OCI-LY7 (cell line): ENCODE results near the gene ITGA2. TPM values are rescaled to one million over a fixed set of nuclear protein-coding genes. Genes with fewer than 3 reads are reported as not detected.

Source experiments
- BruUV-seq: library from RNA; stranded (reverse); fragments of 400-500 nt; replicated peaks from 2 replicates; lab custom pipeline; 2021; lab: Mats Ljungman, UMichigan
- CTCF ChIA-PET: fragments of 300-600 bp; sonication (Branson Sonifier 250); formaldehyde crosslinking; loops from one replicate; lab custom pipeline; 2022; ENCODE audit warnings: antibody characterized with exemption; ENCODE audit not compliant: unreplicated experiment; lab: Charles Lee
- POLR2A ChIA-PET: fragments of 300-600 bp; sonication (Branson Sonifier 250); formaldehyde crosslinking; loops from one replicate; lab custom pipeline; 2022; ENCODE audit warnings: antibody characterized with exemption; lab: Charles Lee
- DNase-seq: peaks from one replicate; pipeline ENCODE4 v3.0.0-alpha.2; 2015; ENCODE audit warnings: low spot score
- H2AFZ ChIP-seq: fragments of 200-600 bp; sonication (generic), shearing (Covaris generic); 2 replicates; pipeline ENCODE4 v1.6.1; 2014; ENCODE audit warnings: mild to moderate bottlenecking, antibody characterized with exemption, low read length, moderate library complexity
- H3K27ac ChIP-seq: fragments of 200-600 bp; sonication (generic); 2 replicates; pipeline ENCODE4 v1.5.1; 2014; ENCODE audit warnings: mixed run types, low read depth, mild to moderate bottlenecking, moderate library complexity, low read length, inconsistent platforms; ENCODE audit not compliant: poor library complexity, severe bottlenecking
- H3K36me3 ChIP-seq: fragments of 200-600 bp; sonication (generic); 2 replicates; pipeline ENCODE4 v1.6.1; 2014; ENCODE audit warnings: mild to moderate bottlenecking, antibody characterized with exemption, low read length, moderate library complexity, mixed read lengths; ENCODE audit not compliant: insufficient read depth
- H3K4me1 ChIP-seq: fragments of 200-600 bp; sonication (generic); 2 replicates; pipeline ENCODE4 v1.5.1; 2014; ENCODE audit warnings: mild to moderate bottlenecking, low read length; ENCODE audit not compliant: insufficient read depth, poor library complexity, severe bottlenecking
- H3K4me2 ChIP-seq: fragments of 200-600 bp; sonication (generic); 2 replicates; pipeline ENCODE4 v1.6.1; 2014; ENCODE audit warnings: mild to moderate bottlenecking, low read length
- H3K4me3 ChIP-seq: fragments of 200-600 bp; sonication (generic); 2 replicates; pipeline ENCODE4 v1.5.1; 2014; ENCODE audit warnings: mild to moderate bottlenecking, low read depth, low read length; ENCODE audit not compliant: poor library complexity, severe bottlenecking
- H3K79me2 ChIP-seq: fragments of 200-600 bp; sonication (generic); 2 replicates; pipeline ENCODE4 v1.6.1; 2016; ENCODE audit warnings: low read depth, mild to moderate bottlenecking, low read length, moderate library complexity, mixed read lengths; ENCODE audit not compliant: insufficient read depth
- H3K9me2 ChIP-seq: fragments of 200-600 bp; sonication (generic); 2 replicates; pipeline ENCODE4 v1.6.1; 2016; ENCODE audit warnings: mild to moderate bottlenecking, low read length, mixed read lengths; ENCODE audit not compliant: insufficient read depth
- H3K9me3 ChIP-seq: fragments of 200-600 bp; sonication (generic); 2 replicates; pipeline ENCODE4 v1.6.1; 2014; ENCODE audit warnings: mild to moderate bottlenecking, mixed run types, low read length, mixed read lengths
- H4K20me1 ChIP-seq: fragments of 200-600 bp; sonication (generic); 2 replicates; pipeline ENCODE4 v1.6.1; 2014; ENCODE audit warnings: mild to moderate bottlenecking, antibody characterized with exemption, low read length, moderate library complexity, mixed read lengths; ENCODE audit not compliant: insufficient read depth
- CTCF ChIP-seq: fragments of 200-600 bp; sonication (generic); conservative IDR thresholded peaks from 2 replicates; pipeline ENCODE4 v1.5.1; 2014; ENCODE audit warnings: mild to moderate bottlenecking, antibody characterized with exemption, low read length, moderate library complexity, mixed read lengths
- EZH2phosphoT487 ChIP-seq: fragments of 200-600 bp; sonication (generic); IDR thresholded peaks from 2 replicates; pipeline ENCODE4 v1.6.1; 2018; ENCODE audit warnings: low read depth, borderline replicate concordance, mild to moderate bottlenecking, mixed run types, antibody characterized with exemption, low read length, moderate library complexity, mixed read lengths
- intact Hi-C: fragments of 100-400 bp; cut with micrococcal nuclease; formaldehyde crosslinking; loops from one replicate; pipeline ENCODE4 v1.10.0; 2022; ENCODE audit not compliant: unreplicated experiment
- total RNA-seq, 2 experiments: library from RNA; depleted of rRNA in 1 of 2; stranded (reverse); fragments of >200 nt in 1 of 2; shearing (Covaris generic) in 1 of 2; gene quantifications; 2 replicates each; pipeline ENCODE4 v1.2.3, GENCODE V29; 2014 to 2022

Gene ITGA2
- total RNA-seq, 2 experiments from 2014 or later: not detected

GRCh38 chr5:53067641-53068040 is 78.5 kb downstream of the ITGA2 start:
- Histone ChIP-seq H3K9me2 (no peaks in the 10 kb centered on the region), H3K9me3 (no peaks in the 10 kb centered on the region), H3K4me2 (no peak overlapping the region), H3K27ac (no peak overlapping the region), H3K4me1 (no peaks in the 10 kb centered on the region), H3K79me2 (no peaks in the 10 kb centered on the region), H3K4me3 (no peak overlapping the region), H4K20me1 (no peaks in the 10 kb centered on the region), H3K36me3 (no peaks in the 10 kb centered on the region), H2AFZ (no peak overlapping the region)
- no peak for TF ChIP-seq EZH2phosphoT487
- no peak for TF ChIP-seq CTCF
- intact Hi-C loops: no loop called here
- CTCF ChIA-PET: interaction anchor here (0.6 kb wide), 1 partner anchor 123 kb away, joined by 3 read pairs; no protein-coding TSS in a partner anchor
- BruUV-seq: no TSS peak
- DNase-seq: no peak
- POLR2A ChIA-PET: no interaction called here

GRCh38 chr5:53068291-53068836 is 79.2 kb downstream of the ITGA2 start:
- intact Hi-C loops: no loop called here
- Histone ChIP-seq H4K20me1 (no peaks in the 10 kb centered on the region), H3K27ac (no peak overlapping the region), H2AFZ (no peak overlapping the region), H3K36me3 (no peaks in the 10 kb centered on the region), H3K9me3 (no peaks in the 10 kb centered on the region), H3K4me2 (no peak overlapping the region), H3K79me2 (no peaks in the 10 kb centered on the region), H3K9me2 (no peaks in the 10 kb centered on the region), H3K4me1 (no peaks in the 10 kb centered on the region), H3K4me3 (no peak overlapping the region)
- POLR2A ChIA-PET: no interaction called here
- CTCF ChIA-PET: interaction anchor here (0.6 kb wide), 1 partner anchor 124 kb away, joined by 3 read pairs; no protein-coding TSS in a partner anchor
- TF ChIP-seq EZH2phosphoT487: no peak
- no peak for TF ChIP-seq CTCF
- no TSS peak for BruUV-seq
- DNase-seq: no peak

DNA sequence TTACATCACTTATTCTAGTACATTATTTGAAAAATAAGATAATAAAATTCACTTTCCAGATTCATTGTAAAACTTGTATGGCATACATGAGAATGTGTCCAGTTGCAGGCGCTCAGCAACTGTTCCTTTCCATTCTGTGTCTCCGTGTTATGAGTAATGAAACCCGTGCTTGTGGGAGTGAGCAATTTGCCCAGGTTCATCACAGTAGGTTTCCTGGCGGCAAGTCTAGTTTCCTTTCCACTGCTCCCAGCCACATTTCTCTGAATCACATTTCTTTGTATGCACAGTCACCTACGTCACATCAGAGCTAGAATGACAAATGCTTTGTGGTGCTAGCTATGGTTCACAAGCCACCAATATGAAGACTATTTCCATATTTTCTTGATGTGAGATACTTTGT is 80.5 kb downstream of the ITGA2 start:
- intact Hi-C loops: no loop called here
- TF ChIP-seq EZH2phosphoT487 (no peak), CTCF (no peak)
- no peak overlapping the region for H3K4me2 ChIP-seq
- no peak overlapping the region for H3K27ac ChIP-seq
- H3K9me3 ChIP-seq: no peaks in the 10 kb centered on the region
- no peaks in the 10 kb centered on the region for H4K20me1 ChIP-seq
- no TSS peak for BruUV-seq
- no peak overlapping the region for H3K4me3 ChIP-seq
- no peaks in the 10 kb centered on the region for H3K36me3 ChIP-seq
- POLR2A ChIA-PET: no interaction called here
- H2AFZ ChIP-seq: no peak overlapping the region
- no peak for DNase-seq
- no peaks in the 10 kb centered on the region for H3K4me1 ChIP-seq
- no peaks in the 10 kb centered on the region for H3K79me2 ChIP-seq
- CTCF ChIA-PET: no interaction called here
- H3K9me2 ChIP-seq: no peaks in the 10 kb centered on the region
